Thyroid gland (tissue), 4 donors: Measurements from ENCODE around the gene SCRN2. TPM values are rescaled to one million over a fixed set of nuclear protein-coding genes. Genes with fewer than 3 reads are reported as not detected.

Experiments
- DNase-seq, 2 donors: peaks; one replicate each; pipeline ENCODE4 v3.0.0-alpha.2; 2019
- H3K27ac ChIP-seq, 3 donors: fragments of 200-600 bp; sonication (generic); 1 replicate in 2 of 3; 2 replicates in 1 of 3; pipeline ENCODE4 v1.5.1; 2016 to 2019; ENCODE audit warnings: mild to moderate bottlenecking in 1 of 3, moderate library complexity in 1 of 3
- H3K27me3 ChIP-seq: fragments of 200-600 bp; sonication (generic); one replicate; pipeline ENCODE4 v1.5.1; 2019
- H3K36me3 ChIP-seq, 2 donors: fragments of 200-600 bp; sonication (generic); one replicate each; pipeline ENCODE4 v1.5.1; 2016 to 2019
- H3K4me1 ChIP-seq, 2 donors: fragments of 200-600 bp; sonication (generic); one replicate each; pipeline ENCODE4 v1.5.1; 2017 to 2019
- H3K4me3 ChIP-seq, 3 donors: fragments of 200-600 bp; sonication (generic); replicated peaks in 1 of 3; 1 replicate in 2 of 3; 2 replicates in 1 of 3; pipeline ENCODE4 v1.5.1; 2016; ENCODE audit warnings: mild to moderate bottlenecking in 1 of 3
- H3K9me3 ChIP-seq: fragments of 200-600 bp; sonication (generic); one replicate; pipeline ENCODE4 v1.5.1; 2017
- POLR2A ChIP-seq, 2 donors: fragments of 450-650 bp; IDR thresholded peaks; one replicate each; pipeline ENCODE4 v1.6.1; 2017; ENCODE audit warnings: antibody characterized with exemption in 2 of 2, mild to moderate bottlenecking in 2 of 2, moderate library complexity in 1 of 2
- WGBS, 2 donors: methylation state at CpG; one replicate each; pipeline ENCODE4 v1.1.5; 2017; 5-methylcytosine and 5-hydroxymethylcytosine counted together
- intact Hi-C: fragments of 100-400 bp; cut with DNase I; formaldehyde crosslinking; loops from one replicate; pipeline ENCODE4 v1.15.1; 2023
- total RNA-seq, 4 donors: library from RNA; depleted of rRNA; stranded (reverse); fragments of >200 nt; gene quantifications; one replicate each; pipeline ENCODE4 v1.2.3, GENCODE V29; 2016
- TF ChIP-seq, protein P1 (sequence below), 6 experiments: fragments of 200-600 bp in 3 of 6; fragments of 450-650 bp in 3 of 6; sonication (generic) in 3 of 6; IDR thresholded peaks; one replicate each; pipeline ENCODE4 v1.5.1; 2016 to 2019; ENCODE audit warnings: antibody characterized with exemption in 6 of 6, mild to moderate bottlenecking in 2 of 6, inconsistent platforms in 1 of 6, moderate library complexity in 1 of 6

Gene SCRN2
- total RNA-seq, 4 donors from 2014 or later = 37.0 to 71.5 (median 49.1) TPM

DNA sequence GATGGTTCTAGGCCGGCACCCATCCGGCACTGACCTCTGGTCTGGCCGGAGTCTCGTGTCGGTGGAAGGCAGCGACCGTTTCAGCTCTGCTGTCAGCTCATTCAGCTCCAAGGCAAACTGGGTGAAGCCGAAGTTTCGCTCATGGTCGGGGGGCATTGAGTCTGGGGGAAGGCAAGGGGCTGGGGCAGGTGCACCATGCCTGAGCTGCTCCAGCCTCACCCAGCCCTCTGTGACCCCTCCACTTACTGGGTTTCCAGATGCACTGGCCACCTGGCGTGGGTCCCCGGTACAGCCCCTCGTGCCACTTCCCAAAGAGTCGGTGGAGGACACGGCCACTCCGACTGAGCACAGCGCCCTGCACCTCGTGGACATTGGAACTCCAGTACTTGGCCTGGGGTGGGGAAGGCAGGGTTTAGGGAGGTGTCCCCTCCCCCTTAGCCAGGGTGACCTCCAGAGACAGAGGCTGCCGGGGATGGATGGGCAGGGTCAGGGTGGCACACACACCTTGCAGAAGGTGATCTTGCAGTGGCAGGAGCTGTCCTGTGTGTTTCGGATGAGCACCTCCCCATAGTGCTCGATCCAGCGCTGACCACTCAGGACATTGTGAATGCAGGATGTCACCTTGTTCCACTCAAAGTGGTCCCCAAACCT, 32.1 kb downstream of the SCRN2 start:
- peaks cover 13 to 31% of the 10 kb centered on the region in 2 donors for H3K4me1 ChIP-seq
- no peak overlapping the region for H3K4me3 ChIP-seq
- peaks cover 18 to 23% of the 10 kb centered on the region in 2 donors for H3K36me3 ChIP-seq
- H3K9me3 ChIP-seq = no peaks in the 10 kb centered on the region
- DNase-seq = no peak
- TF ChIP-seq, protein P1, sequence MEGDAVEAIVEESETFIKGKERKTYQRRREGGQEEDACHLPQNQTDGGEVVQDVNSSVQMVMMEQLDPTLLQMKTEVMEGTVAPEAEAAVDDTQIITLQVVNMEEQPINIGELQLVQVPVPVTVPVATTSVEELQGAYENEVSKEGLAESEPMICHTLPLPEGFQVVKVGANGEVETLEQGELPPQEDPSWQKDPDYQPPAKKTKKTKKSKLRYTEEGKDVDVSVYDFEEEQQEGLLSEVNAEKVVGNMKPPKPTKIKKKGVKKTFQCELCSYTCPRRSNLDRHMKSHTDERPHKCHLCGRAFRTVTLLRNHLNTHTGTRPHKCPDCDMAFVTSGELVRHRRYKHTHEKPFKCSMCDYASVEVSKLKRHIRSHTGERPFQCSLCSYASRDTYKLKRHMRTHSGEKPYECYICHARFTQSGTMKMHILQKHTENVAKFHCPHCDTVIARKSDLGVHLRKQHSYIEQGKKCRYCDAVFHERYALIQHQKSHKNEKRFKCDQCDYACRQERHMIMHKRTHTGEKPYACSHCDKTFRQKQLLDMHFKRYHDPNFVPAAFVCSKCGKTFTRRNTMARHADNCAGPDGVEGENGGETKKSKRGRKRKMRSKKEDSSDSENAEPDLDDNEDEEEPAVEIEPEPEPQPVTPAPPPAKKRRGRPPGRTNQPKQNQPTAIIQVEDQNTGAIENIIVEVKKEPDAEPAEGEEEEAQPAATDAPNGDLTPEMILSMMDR (IDR thresholded peaks at IDR 0.05) = no peak
- no peak for TF ChIP-seq POLR2A (IDR thresholded peaks at IDR 0.05)
- intact Hi-C loops = loop anchor here (10.0 kb wide), 1 partner anchor 144 kb away; no protein-coding TSS in a partner anchor
- H3K27me3 ChIP-seq = no peaks in the 10 kb centered on the region
- 98 to 99% methylated on average over 10 to 13 of the region's 22 CpGs for WGBS, 2 donors
- peak overlapping the region in 1 of 3 donors; percentile 75 for H3K27ac ChIP-seq

DNA sequence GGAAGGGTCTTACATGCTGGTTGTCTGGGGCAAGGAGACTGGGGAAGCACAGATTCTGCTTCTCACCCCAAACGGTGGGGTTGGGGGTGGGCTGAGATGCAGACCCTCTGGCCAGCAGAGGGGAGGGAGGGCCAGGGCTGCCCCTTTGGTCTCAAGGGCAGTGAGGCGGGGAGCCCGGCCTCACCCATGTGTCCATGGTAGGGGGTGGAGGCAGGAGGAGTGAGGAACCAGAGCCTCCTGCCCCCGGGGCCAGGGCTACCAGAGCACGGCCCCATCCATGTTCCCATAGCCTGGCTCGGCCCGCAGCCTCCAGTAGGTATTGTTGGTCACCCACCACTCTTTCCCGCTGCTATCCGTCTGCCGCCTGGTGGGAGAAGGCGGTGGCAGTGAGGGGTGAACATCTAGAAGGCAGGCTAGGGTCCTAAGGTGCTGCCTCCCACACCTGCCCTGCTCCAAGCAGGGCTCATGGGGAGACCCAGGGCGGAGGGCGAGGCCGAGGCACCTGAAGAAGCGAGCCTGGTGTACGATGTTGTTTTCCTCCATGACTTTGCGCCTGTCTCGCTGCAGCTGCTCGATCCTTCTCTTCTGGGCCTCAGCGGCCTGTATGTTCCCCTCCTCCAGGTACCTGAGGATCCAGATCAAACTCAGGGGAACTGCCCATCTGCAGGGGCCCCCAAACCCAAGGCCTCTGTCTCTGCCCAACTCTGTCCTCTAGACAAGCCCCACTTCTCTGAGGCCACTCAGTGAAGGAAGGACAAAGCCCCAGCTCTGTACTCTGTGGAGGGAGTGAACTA, 32.8 kb downstream of the SCRN2 start:
- Histone ChIP-seq H3K27ac (no peak overlapping the region), H3K4me3 (no peak overlapping the region), H3K36me3 (peaks cover 16 to 23% of the 10 kb centered on the region in 2 donors), H3K27me3 (no peaks in the 10 kb centered on the region), H3K9me3 (no peaks in the 10 kb centered on the region), H3K4me1 (peaks cover 13 to 31% of the 10 kb centered on the region in 2 donors)
- DNase-seq = no peak
- intact Hi-C loops = loop anchor here (10.0 kb wide), 1 partner anchor 143 kb away; no protein-coding TSS in a partner anchor
- TF ChIP-seq, protein P1 (IDR thresholded peaks at IDR 0.05) = no peak
- TF ChIP-seq POLR2A (IDR thresholded peaks at IDR 0.05) = no peak
- 87 to 90% methylated on average over 15 of the region's 20 CpGs for WGBS, 2 donors

DNA sequence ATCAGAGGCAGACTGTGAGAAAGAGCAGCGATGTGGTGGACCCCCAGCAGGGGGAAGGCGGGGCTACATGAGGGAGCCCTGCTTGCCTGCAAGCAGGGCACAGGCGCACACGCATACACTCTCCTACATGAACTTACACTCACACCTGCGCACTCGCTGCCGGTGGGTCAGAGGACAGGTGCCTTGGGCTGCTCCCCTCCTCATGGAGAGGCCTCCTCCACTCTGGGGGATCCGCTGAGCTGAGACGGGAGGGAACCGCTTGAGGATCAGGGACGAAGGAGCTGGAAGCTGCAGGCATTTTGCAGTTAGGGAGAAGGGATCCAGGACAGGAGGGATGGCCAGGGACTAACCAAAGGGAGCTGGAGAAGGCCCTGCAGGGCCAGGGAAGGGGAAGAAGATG, 33.7 kb downstream of the SCRN2 start:
- no peaks in the 10 kb centered on the region for H3K9me3 ChIP-seq
- no peak overlapping the region for H3K4me3 ChIP-seq
- H3K27ac ChIP-seq = no peak overlapping the region
- TF ChIP-seq, protein P1 (IDR thresholded peaks at IDR 0.05) = no peak
- TF ChIP-seq POLR2A (IDR thresholded peaks at IDR 0.05) = no peak
- H3K4me1 ChIP-seq = peaks cover 13 to 29% of the 10 kb centered on the region in 2 donors
- DNase-seq = no peak
- intact Hi-C loops = loop anchor here (10.0 kb wide), 1 partner anchor 143 kb away; no protein-coding TSS in a partner anchor
- WGBS, 2 donors = 81 to 88% methylated on average over 11 of the region's 11 CpGs
- peaks cover 16 to 23% of the 10 kb centered on the region in 2 donors for H3K36me3 ChIP-seq
- no peaks in the 10 kb centered on the region for H3K27me3 ChIP-seq

DNA sequence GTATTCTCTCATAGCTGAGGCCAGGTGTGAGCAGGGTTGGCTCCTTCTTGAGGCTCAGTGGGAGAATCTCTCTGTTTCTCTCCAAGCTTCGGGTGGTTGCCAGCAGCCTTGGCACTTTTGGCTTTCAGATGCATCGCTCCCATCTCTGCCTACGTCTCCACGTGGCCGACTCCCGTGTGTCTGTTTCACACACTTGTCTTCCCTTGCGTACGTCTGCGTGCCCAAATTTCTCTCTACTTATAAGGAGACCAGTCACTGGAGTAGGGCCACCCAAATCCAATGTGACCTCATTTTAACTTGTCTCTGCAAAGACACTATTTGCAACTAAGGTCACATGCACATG, 34.2 kb downstream of the SCRN2 start:
- H3K27ac ChIP-seq = no peak overlapping the region
- no peaks in the 10 kb centered on the region for H3K27me3 ChIP-seq
- H3K36me3 ChIP-seq = peaks cover 16 to 23% of the 10 kb centered on the region in 2 donors
- no peak for TF ChIP-seq POLR2A (IDR thresholded peaks at IDR 0.05)
- TF ChIP-seq, protein P1 (IDR thresholded peaks at IDR 0.05) = no peak
- intact Hi-C loops = loop anchor here (10.0 kb wide), 1 partner anchor 142 kb away; no protein-coding TSS in a partner anchor
- WGBS, 2 donors = 93 to 95% methylated on average over 9 of the region's 9 CpGs
- no peak for DNase-seq
- no peaks in the 10 kb centered on the region for H3K9me3 ChIP-seq
- no peak overlapping the region for H3K4me3 ChIP-seq
- H3K4me1 ChIP-seq = peaks cover 13 to 24% of the 10 kb centered on the region in 2 donors
